Cardiac muscle cell (in vitro differentiated cells and primary cell): Measurements from ENCODE around the gene NUDT21. TPM values are rescaled to one million over a fixed set of nuclear protein-coding genes. Genes with fewer than 3 reads are reported as not detected.
"Not testable (repeated sequence)": the region's sequence is repeated elsewhere in the genome, so short reads cannot be mapped to it uniquely, and the experiment has no call there.

Experiments used
- DNase-seq, 2 donors: peaks; one replicate each; pipeline versions ENCODE4 v3.0.0 to v3.0.0-alpha.2; 2010 to 2017; ENCODE audit warnings: low read depth in 1 of 2, low spot score in 1 of 2
- H3K27ac ChIP-seq: fragments of 200-600 bp; sonication (generic); 2 replicates; pipeline ENCODE4 v1.5.1; 2016
- H3K27me3 ChIP-seq: fragments of 200-600 bp; sonication (generic); 2 replicates; pipeline ENCODE4 v1.6.0; 2016; ENCODE audit warnings: control low read depth
- H3K36me3 ChIP-seq: fragments of 200-600 bp; sonication (generic); 2 replicates; pipeline ENCODE4 v1.5.1; 2016; ENCODE audit warnings: control low read depth
- H3K4me1 ChIP-seq: fragments of 200-600 bp; sonication (generic); 2 replicates; pipeline ENCODE4 v1.8.1; 2017; ENCODE audit warnings: low read depth, mild to moderate bottlenecking, mixed run types
- H3K4me3 ChIP-seq: fragments of 200-600 bp; sonication (generic); 2 replicates; pipeline ENCODE4 v1.5.1; 2016; ENCODE audit warnings: mild to moderate bottlenecking
- H3K9me3 ChIP-seq: fragments of 200-600 bp; sonication (generic); 2 replicates; pipeline ENCODE4 v1.5.1; 2017; ENCODE audit warnings: low read depth, mild to moderate bottlenecking, control low read depth
- polyA plus RNA-seq: library from polyadenylated mRNA; unstranded; fragments of >200 nt; fragmentation: Nextera tagmentation; extraction: Ambion mirVana; gene quantifications from 2 replicates; pipeline ENCODE4 v1.2.1, GENCODE V29; 2016
- total RNA-seq: library from RNA; depleted of rRNA; stranded (reverse); fragments of >200 nt; gene quantifications from 2 replicates; pipeline ENCODE4 v1.2.3, GENCODE V29; 2016
- TF ChIP-seq, protein P1 (sequence below): IDR thresholded peaks from 2 replicates; pipeline ENCODE4 v1.5.1; 2012; ENCODE audit warnings: low read depth, mild to moderate bottlenecking, low read length

Gene NUDT21
- total and polyA plus RNA-seq, 2 experiments from 2014 or later, result 47.4 to 79.9 TPM

DNA sequence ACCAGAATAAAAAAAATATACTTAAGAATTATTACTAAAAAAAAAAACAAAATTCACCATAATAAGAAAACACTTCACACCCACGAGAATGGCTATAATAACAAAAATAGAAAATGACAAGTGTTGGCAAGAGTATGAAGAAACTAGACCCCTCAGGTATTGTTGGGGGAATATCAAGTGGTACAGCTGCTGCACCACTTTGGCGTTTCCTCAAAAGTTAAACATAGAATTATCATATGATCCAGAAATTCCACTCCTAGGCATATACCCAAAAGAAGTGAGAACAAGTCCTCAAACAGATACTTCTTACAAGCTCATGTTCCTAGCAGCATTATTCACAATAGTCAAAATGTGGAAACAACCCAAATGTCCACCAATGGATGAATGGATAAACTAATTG lies 52.1 kb downstream of the NUDT21 start:
- TF ChIP-seq, protein P1, sequence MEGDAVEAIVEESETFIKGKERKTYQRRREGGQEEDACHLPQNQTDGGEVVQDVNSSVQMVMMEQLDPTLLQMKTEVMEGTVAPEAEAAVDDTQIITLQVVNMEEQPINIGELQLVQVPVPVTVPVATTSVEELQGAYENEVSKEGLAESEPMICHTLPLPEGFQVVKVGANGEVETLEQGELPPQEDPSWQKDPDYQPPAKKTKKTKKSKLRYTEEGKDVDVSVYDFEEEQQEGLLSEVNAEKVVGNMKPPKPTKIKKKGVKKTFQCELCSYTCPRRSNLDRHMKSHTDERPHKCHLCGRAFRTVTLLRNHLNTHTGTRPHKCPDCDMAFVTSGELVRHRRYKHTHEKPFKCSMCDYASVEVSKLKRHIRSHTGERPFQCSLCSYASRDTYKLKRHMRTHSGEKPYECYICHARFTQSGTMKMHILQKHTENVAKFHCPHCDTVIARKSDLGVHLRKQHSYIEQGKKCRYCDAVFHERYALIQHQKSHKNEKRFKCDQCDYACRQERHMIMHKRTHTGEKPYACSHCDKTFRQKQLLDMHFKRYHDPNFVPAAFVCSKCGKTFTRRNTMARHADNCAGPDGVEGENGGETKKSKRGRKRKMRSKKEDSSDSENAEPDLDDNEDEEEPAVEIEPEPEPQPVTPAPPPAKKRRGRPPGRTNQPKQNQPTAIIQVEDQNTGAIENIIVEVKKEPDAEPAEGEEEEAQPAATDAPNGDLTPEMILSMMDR, result no peak
- no peak overlapping the region for H3K27ac ChIP-seq
- no peak overlapping the region for H3K4me3 ChIP-seq
- H3K27me3 ChIP-seq, result no peaks in the 10 kb centered on the region
- no peak for DNase-seq
- peaks cover 27% of the 10 kb centered on the region for H3K36me3 ChIP-seq
- no peaks in the 10 kb centered on the region for H3K4me1 ChIP-seq
- no peaks in the 10 kb centered on the region for H3K9me3 ChIP-seq

DNA sequence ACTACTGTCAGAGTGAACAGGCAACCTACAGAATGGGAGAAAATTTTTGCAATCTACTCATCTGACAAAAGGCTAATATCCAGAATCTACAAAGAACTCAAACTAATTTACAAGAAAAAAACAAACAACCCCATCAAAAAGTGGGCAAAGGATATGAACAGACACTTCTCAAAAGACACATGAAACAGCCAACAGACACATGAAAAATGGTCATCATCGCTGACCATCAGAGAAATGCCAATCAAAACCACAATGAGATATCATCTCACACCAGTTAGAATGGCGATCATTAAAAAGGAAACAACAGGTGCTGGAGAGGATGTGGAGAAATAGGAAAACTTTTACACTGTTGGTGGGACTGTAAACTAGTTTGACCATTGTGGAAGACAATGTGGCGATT lies 54.4 kb downstream of the NUDT21 start:
- H3K4me1 ChIP-seq, result not testable (repeated sequence)

DNA sequence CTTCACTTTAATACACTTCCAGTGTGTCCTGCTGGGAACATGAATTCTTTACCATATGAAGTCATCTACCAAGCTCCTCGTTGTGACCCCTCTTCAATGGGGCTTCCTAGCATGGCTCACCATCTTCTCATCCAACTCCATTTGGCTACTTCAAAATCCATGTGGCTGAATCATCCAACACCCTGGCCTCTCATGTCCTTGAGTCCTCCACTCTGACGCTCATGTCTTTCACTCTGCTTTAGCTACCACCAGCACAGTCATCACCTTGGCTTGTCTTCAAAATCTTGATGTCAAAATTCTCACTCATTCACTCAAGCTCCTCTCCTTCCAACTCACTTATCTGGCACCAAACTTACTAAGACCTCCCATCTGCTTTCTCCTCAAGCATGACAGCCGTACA lies 61.6 kb downstream of the NUDT21 start:
- TF ChIP-seq, protein P1, result no peak
- peak in 1 of 2 donors; percentile 50 for DNase-seq
- Histone ChIP-seq H3K9me3 (no peaks in the 10 kb centered on the region), H3K27ac (no peak overlapping the region), H3K36me3 (peaks cover 41% of the 10 kb centered on the region), H3K27me3 (no peaks in the 10 kb centered on the region), H3K4me1 (no peaks in the 10 kb centered on the region), H3K4me3 (no peak overlapping the region)

More for the DNA sequence above, 54.4 kb downstream of the NUDT21 start:
- H3K9me3 ChIP-seq, DNase-seq, H3K27ac ChIP-seq, H3K4me3 ChIP-seq, H3K36me3 ChIP-seq, H3K27me3 ChIP-seq: not testable (repeated sequence)

DNA sequence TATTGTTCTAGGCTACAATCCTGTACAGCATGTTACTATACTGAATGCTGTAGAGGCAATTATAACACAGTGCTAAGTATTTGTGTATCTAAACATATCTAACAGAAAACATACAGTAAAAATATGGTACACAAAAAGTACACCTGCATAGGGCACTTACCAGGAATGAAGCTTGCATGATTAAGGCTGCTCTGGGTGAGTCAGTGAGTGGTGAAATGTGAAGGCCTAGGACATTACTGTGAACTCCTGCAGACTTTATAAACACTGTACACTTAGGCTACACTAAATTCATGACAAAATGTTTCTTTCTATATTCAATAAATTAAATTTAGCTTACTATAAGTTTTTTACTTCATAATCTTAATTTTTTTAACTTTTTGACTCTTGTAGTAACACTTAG lies 62.9 kb downstream of the NUDT21 start:
- no peaks in the 10 kb centered on the region for H3K9me3 ChIP-seq
- no peaks in the 10 kb centered on the region for H3K27me3 ChIP-seq
- no peak overlapping the region for H3K4me3 ChIP-seq
- H3K36me3 ChIP-seq, result peaks cover 46% of the 10 kb centered on the region
- no peak overlapping the region for H3K27ac ChIP-seq
- TF ChIP-seq, protein P1, result no peak
- no peaks in the 10 kb centered on the region for H3K4me1 ChIP-seq
- DNase-seq, result no peak

DNA sequence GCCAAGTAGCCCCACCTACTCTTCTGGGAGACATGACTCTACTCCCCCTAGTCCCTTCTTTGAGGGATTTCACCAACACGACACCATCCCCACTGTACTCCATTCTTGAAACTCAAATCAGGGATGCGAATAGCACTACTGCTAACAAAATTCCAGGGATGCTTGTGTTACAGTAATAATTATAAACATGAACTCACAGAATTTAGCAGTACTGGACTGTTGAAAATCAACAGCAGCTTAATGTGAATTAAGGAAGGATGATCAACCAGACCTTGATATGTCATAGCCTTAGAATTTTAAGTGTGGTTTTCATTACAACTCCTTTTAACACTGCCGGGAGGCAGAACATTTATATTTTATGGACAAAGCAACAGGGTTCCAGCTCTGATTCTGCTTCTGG lies 63.7 kb downstream of the NUDT21 start:
- no peaks in the 10 kb centered on the region for H3K9me3 ChIP-seq
- peaks cover 46% of the 10 kb centered on the region for H3K36me3 ChIP-seq
- no peak for DNase-seq
- H3K4me1 ChIP-seq, result no peaks in the 10 kb centered on the region
- no peak overlapping the region for H3K27ac ChIP-seq
- H3K27me3 ChIP-seq, result no peaks in the 10 kb centered on the region
- no peak overlapping the region for H3K4me3 ChIP-seq
- TF ChIP-seq, protein P1, result no peak

DNA sequence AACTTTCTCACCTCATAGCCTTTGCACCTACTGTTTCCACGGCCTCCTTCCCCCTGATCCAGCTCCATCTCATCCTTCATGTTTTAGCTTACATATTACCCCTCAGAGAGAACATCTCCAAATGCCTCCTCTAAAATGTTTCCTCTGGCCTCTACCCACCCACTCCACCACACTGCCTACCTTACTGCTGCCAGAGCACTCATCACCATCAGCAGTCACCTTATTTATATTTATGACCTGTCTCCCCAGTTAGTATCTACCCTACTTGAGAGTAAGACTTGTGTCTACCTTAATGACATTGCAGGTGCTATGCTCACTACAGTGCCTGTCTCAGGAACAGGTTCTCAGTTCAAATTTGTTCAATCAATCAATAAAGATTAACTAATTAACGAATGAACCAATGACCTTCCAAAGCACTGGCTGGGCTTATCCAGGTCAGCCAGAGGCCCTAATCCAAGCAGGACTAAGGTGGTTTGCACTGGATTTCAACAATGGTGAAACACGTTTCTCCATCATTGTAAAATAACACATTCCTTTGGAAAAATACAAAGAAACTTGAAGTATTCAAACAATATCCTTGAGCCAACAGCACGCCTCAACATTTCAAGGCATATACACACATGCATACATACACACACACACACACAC lies 66.9 kb downstream of the NUDT21 start:
- no peak overlapping the region for H3K27ac ChIP-seq
- H3K4me1 ChIP-seq, result no peaks in the 10 kb centered on the region
- no peaks in the 10 kb centered on the region for H3K9me3 ChIP-seq
- TF ChIP-seq, protein P1, result no peak
- DNase-seq, result no peak
- H3K36me3 ChIP-seq, result peaks cover 34% of the 10 kb centered on the region
- no peak overlapping the region for H3K4me3 ChIP-seq
- no peaks in the 10 kb centered on the region for H3K27me3 ChIP-seq
